Measurements from ENCODE around the gene P2RX3. TPM values are rescaled to one million over a fixed set of nuclear protein-coding genes. Genes with fewer than 3 reads are reported as not detected.
A peak's percentile ranks its signal among the peaks of the same experiment; 100 is the strongest.

The P2RX3 gene
- total and polyA plus RNA-seq, 2 donors (not counting 1 experiment from before 2014, with no cell fraction given) = not detected

DNA sequence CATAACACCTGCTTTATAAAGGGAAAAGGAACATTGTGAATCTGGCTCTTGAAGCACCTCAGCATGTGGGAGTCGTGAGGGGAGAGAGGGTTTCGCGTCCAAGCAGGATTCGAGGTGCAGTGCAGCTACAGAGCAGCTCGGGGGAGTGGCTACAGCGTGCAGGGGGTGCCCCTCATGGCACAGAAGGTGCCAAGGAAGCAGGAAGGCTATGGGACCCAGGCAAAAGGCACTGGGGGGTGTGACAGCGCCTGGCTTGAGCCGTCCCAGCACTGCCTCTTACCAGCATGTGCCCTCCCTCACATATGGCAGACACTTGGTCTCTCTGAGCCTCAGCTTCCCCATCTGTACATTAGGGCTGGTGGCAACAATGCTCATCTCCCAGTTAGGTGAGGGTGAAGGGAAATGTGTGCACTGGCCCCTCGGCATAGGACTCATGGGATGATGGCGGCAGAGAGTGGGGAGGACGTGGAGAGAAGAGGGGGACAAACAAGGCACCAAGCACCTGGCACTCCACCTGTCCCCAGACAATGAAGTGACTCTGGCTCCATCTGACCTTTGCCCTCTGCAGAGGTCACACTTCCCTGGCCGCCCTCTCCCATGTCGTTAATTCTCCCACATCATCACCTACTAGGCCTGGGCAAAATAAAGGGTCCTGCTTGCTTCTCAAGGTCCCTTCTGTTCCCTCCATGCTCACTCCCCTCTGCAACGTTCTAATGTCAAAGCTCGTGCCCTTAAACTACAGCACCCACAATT, 23.8 kb upstream of the P2RX3 start:
- H3K9me3 ChIP-seq (ENCODE audit: control insufficient read depth, insufficient read depth, low read depth, low read length) = no peaks in the 10 kb centered on the region
- no peak overlapping the region for H3K9ac ChIP-seq (ENCODE audit: insufficient read depth, low read length)
- peaks cover 51% of the 10 kb centered on the region for H3K4me1 ChIP-seq (ENCODE audit: control insufficient read depth, extremely low read depth, insufficient read depth, low read length)
- TF ChIP-seq EZH2 (IDR thresholded peaks at IDR 0.05; ENCODE audit: low read length, missing control alignments) (no peak), CTCF (conservative IDR thresholded peaks at IDR 0.05 in 1 of 2, IDR thresholded peaks at IDR 0.05 in 1 of 2; ENCODE audit: low read depth in 1 of 2, low read length in 2 of 2) (no peak)
- no peak overlapping the region for H3K4me2 ChIP-seq (ENCODE audit: extremely low read depth, insufficient read depth, low read length)
- H3K27me3 ChIP-seq (ENCODE audit: control insufficient read depth, insufficient read depth, low read length) = no peaks in the 10 kb centered on the region
- H3K36me3 ChIP-seq (ENCODE audit: control insufficient read depth, insufficient read depth, low read length) = peaks cover 30% of the 10 kb centered on the region
- no peak overlapping the region for H3K4me3 ChIP-seq (replicated peaks in 1 of 4; ENCODE audit: control extremely low read depth in 1 of 4, insufficient read depth in 1 of 4, low read depth in 3 of 4, low read length in 4 of 4)
- H2AFZ ChIP-seq (ENCODE audit: low read length) = no peak overlapping the region
- DNase-seq (ENCODE audit: low read depth in 2 of 2) = no peak
- H4K20me1 ChIP-seq (ENCODE audit: control insufficient read depth, extremely low read depth, insufficient read depth, low read length) = no peaks in the 10 kb centered on the region
- peaks cover 26% of the 10 kb centered on the region for H3K79me2 ChIP-seq (ENCODE audit: control insufficient read depth, insufficient read depth, low read length)
- H3K27ac ChIP-seq (ENCODE audit: insufficient read depth, low read length) = no peak overlapping the region

DNA sequence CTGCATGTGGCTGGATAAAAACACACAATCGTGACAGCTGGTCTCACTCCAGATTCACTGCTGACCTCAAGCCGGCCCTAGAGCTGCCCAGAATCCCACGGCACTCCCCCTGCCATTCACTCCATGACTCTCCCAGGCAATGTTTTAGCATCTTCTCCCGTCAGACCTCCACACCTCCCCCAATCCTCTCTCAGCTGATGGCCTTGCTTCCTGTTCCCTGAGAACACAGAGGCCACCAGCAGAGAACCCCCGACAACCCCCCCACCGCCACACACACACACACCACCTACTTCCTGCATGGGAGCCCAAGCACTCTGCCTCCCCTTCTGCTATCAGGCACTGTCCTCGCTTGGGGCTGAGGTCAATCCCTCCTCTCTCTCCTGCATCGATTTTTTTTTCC, 22.7 kb upstream of the P2RX3 start:
- H3K27ac ChIP-seq (ENCODE audit: insufficient read depth, low read length) = no peak overlapping the region

DNA sequence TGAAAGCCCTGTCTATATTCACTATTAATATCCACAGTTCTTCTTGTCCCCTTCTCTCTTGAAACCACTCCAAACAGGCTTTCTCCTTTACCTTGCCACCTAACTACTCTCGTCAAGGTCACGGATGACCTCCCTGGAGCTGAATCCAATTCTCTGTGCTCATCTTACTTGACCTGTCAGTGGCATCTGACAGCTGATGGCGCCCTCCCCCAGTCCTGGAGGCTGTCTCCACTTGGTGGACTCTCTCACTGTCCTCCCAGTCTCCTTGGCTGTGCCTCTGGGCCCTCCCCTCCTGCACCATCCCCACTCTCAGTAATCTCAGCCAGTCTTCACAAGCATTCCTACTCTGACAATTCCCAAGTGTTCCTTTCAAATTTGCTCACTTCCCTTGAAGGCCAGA, 22.1 kb upstream of the P2RX3 start:
- H3K36me3 ChIP-seq (ENCODE audit: control insufficient read depth, insufficient read depth, low read length) = peaks cover 25% of the 10 kb centered on the region
- H2AFZ ChIP-seq (ENCODE audit: low read length) = no peak overlapping the region
- peaks cover 45% of the 10 kb centered on the region for H3K4me1 ChIP-seq (ENCODE audit: control insufficient read depth, extremely low read depth, insufficient read depth, low read length)
- no peaks in the 10 kb centered on the region for H3K27me3 ChIP-seq (ENCODE audit: control insufficient read depth, insufficient read depth, low read length)
- no peak overlapping the region for H3K4me3 ChIP-seq (replicated peaks in 1 of 4; ENCODE audit: control extremely low read depth in 1 of 4, insufficient read depth in 1 of 4, low read depth in 3 of 4, low read length in 4 of 4)
- H3K79me2 ChIP-seq (ENCODE audit: control insufficient read depth, insufficient read depth, low read length) = peaks cover 25% of the 10 kb centered on the region
- no peak overlapping the region for H3K4me2 ChIP-seq (ENCODE audit: extremely low read depth, insufficient read depth, low read length)
- DNase-seq (ENCODE audit: low read depth in 2 of 2) = no peak
- TF ChIP-seq CTCF (conservative IDR thresholded peaks at IDR 0.05 in 1 of 2, IDR thresholded peaks at IDR 0.05 in 1 of 2; ENCODE audit: low read depth in 1 of 2, low read length in 2 of 2) = no peak
- no peak for TF ChIP-seq EZH2 (IDR thresholded peaks at IDR 0.05; ENCODE audit: low read length, missing control alignments)
- no peaks in the 10 kb centered on the region for H4K20me1 ChIP-seq (ENCODE audit: control insufficient read depth, extremely low read depth, insufficient read depth, low read length)
- no peak overlapping the region for H3K27ac ChIP-seq (ENCODE audit: insufficient read depth, low read length)
- no peak overlapping the region for H3K9ac ChIP-seq (ENCODE audit: insufficient read depth, low read length)
- H3K9me3 ChIP-seq (ENCODE audit: control insufficient read depth, insufficient read depth, low read depth, low read length) = no peaks in the 10 kb centered on the region

More for the DNA sequence above, 22.7 kb upstream of the P2RX3 start:
- Histone ChIP-seq H3K4me3 (replicated peaks in 1 of 4; ENCODE audit: control extremely low read depth in 1 of 4, insufficient read depth in 1 of 4, low read depth in 3 of 4, low read length in 4 of 4) (no peak overlapping the region), H3K27me3 (ENCODE audit: control insufficient read depth, insufficient read depth, low read length) (no peaks in the 10 kb centered on the region), H2AFZ (ENCODE audit: low read length) (no peak overlapping the region), H3K9ac (ENCODE audit: insufficient read depth, low read length) (no peak overlapping the region), H3K4me1 (ENCODE audit: control insufficient read depth, extremely low read depth, insufficient read depth, low read length) (peaks cover 46% of the 10 kb centered on the region), H3K4me2 (ENCODE audit: extremely low read depth, insufficient read depth, low read length) (no peak overlapping the region), H4K20me1 (ENCODE audit: control insufficient read depth, extremely low read depth, insufficient read depth, low read length) (no peaks in the 10 kb centered on the region), H3K79me2 (ENCODE audit: control insufficient read depth, insufficient read depth, low read length) (peaks cover 23% of the 10 kb centered on the region), H3K36me3 (ENCODE audit: control insufficient read depth, insufficient read depth, low read length) (peaks cover 25% of the 10 kb centered on the region), H3K9me3 (ENCODE audit: control insufficient read depth, insufficient read depth, low read depth, low read length) (no peaks in the 10 kb centered on the region)
- TF ChIP-seq CTCF (conservative IDR thresholded peaks at IDR 0.05 in 1 of 2, IDR thresholded peaks at IDR 0.05 in 1 of 2; ENCODE audit: low read depth in 1 of 2, low read length in 2 of 2) = no peak
- no peak for TF ChIP-seq EZH2 (IDR thresholded peaks at IDR 0.05; ENCODE audit: low read length, missing control alignments)
- DNase-seq (ENCODE audit: low read depth in 2 of 2) = peak; percentile 33 to 71

Measured in fibroblast of lung (primary cell).